HepG2 (cell line): ENCODE results near the gene BCKDHA. TPM values are rescaled to one million over a fixed set of nuclear protein-coding genes. Genes with fewer than 3 reads are reported as not detected.

Source experiments
- AGO1 ChIP-seq: fragments of 200-400 bp; formaldehyde crosslinking; IDR thresholded peaks from 2 replicates; pipeline ENCODE4 v1.6.1; 2017; ENCODE audit warnings: mild to moderate bottlenecking, low read depth, low read length, moderate library complexity; ENCODE audit not compliant: poor library complexity, severe bottlenecking
- AHR ChIP-seq: IDR thresholded peaks from 2 replicates; pipeline ENCODE4 v1.6.1; 2018; ENCODE audit warnings: missing genetic modification reagents, missing compliant biosample characterization
- FOXA3 ChIP-seq: IDR thresholded peaks from 2 replicates; pipeline ENCODE4 v1.6.1; 2016; ENCODE audit warnings: missing genetic modification reagents, missing compliant biosample characterization
- GRHL1 ChIP-seq: sonication (generic); formaldehyde crosslinking; conservative IDR thresholded peaks from 2 replicates; pipeline ENCODE4 v1.8.0; 2022; ENCODE audit warnings: missing genetic modification reagents
- HNRNPK ChIP-seq: fragments of 200-400 bp; formaldehyde crosslinking; IDR thresholded peaks from 2 replicates; pipeline ENCODE4 v1.6.1; 2018; ENCODE audit warnings: low read length, low read depth, moderate library complexity, mild to moderate bottlenecking; ENCODE audit not compliant: poor library complexity, severe bottlenecking
- SRF ChIP-seq: IDR thresholded peaks from 2 replicates; pipeline ENCODE4 v1.6.1; 2011; ENCODE audit warnings: mild to moderate bottlenecking, low read depth, low read length, moderate library complexity
- TFDP1 ChIP-seq: IDR thresholded peaks from 2 replicates; pipeline ENCODE4 v1.6.1; 2016; ENCODE audit warnings: missing compliant biosample characterization, missing genetic modification reagents, borderline replicate concordance
- UBTF ChIP-seq: sonication (generic); formaldehyde crosslinking; IDR thresholded peaks from 2 replicates; pipeline ENCODE4 v1.4.0; 2020; ENCODE audit warnings: mild to moderate bottlenecking, missing genetic modification reagents
- WIZ ChIP-seq: sonication (generic); formaldehyde crosslinking; IDR thresholded peaks from 2 replicates; pipeline ENCODE4 v1.5.1; 2020; ENCODE audit warnings: mild to moderate bottlenecking, missing genetic modification reagents
- ZNF350 ChIP-seq: sonication (generic); formaldehyde crosslinking; IDR thresholded peaks from 2 replicates; pipeline ENCODE4 v1.4.0; 2020; ENCODE audit warnings: mild to moderate bottlenecking, low read depth, missing genetic modification reagents, borderline replicate concordance
- ZNF441 ChIP-seq: sonication (generic); formaldehyde crosslinking; IDR thresholded peaks from 2 replicates; pipeline ENCODE4 v1.7.0; 2021; ENCODE audit warnings: missing genetic modification reagents, borderline replicate concordance
- ZNF558 ChIP-seq: sonication (generic); formaldehyde crosslinking; IDR thresholded peaks from 2 replicates; pipeline ENCODE4 v1.9.0; 2022; ENCODE audit warnings: mild to moderate bottlenecking, missing genetic modification reagents, borderline replicate concordance
- ZNF574 ChIP-seq: sonication (generic); formaldehyde crosslinking; IDR thresholded peaks from 2 replicates; pipeline ENCODE4 v1.4.0; 2020; ENCODE audit warnings: missing genetic modification reagents
- ZNF746 ChIP-seq: sonication (generic); formaldehyde crosslinking; IDR thresholded peaks from 2 replicates; pipeline ENCODE4 v1.8.0; 2022; ENCODE audit warnings: mild to moderate bottlenecking, missing genetic modification reagents
- polyA plus RNA-seq, 8 experiments: library from polyadenylated mRNA; depleted of rRNA in 3 of 8; stranded (reverse) in 7 of 8; unstranded in 1 of 8; fragments of >200 nt; fragmentation: Illumina TruSeq in 4 of 8; extraction: Trizol in 4 of 8; gene quantifications; 2 replicates each; pipeline versions ENCODE4 v1.2.1 to v1.2.3, GENCODE V29; 2011 to 2016; ENCODE audit warnings: low read depth in 4 of 8, missing spikeins in 1 of 8, mixed read lengths in 1 of 8; ENCODE audit not compliant: insufficient read depth in 1 of 8
- total RNA-seq, 5 experiments: library from RNA; depleted of rRNA; stranded (reverse); fragments of >200 nt; fragmentation: Illumina TruSeq; extraction: Trizol; gene quantifications; 2 replicates each; pipeline ENCODE4 v1.2.3, GENCODE V29; 2016; ENCODE audit warnings: low read depth in 1 of 5

The BCKDHA gene
- total and polyA plus RNA-seq, 2 of the 13 experiments (the other 11 are each of a cell fraction or from before 2014, with no cell fraction given) = 11.8 to 31.5 TPM

- TF ChIP-seq ZNF574 (CRISPR knock-in tag) (peak; percentile 43; the same call in 1 of the 2 replicates), ZNF746 (peak; percentile 78; the same call in 1 of the 2 replicates), GRHL1 (CRISPR knock-in tag) (no peak), ZNF441 (CRISPR knock-in tag) (peak; percentile 45; the same call in 1 of the 2 replicates), FOXA3 (peak; percentile 42; the same call in 1 of the 2 replicates), HNRNPK (peak; percentile 87), UBTF (CRISPR knock-in tag) (0 out of 2 replicates have a peak, but pooled peaks have one; percentile 18), ZNF558 (no peak), WIZ (CRISPR knock-in tag) (no peak), AHR (CRISPR knock-in tag) (no peak), ZNF350 (CRISPR knock-in tag) (peak; percentile 62; the same call in 1 of the 2 replicates), TFDP1 (CRISPR knock-in tag) (no peak; the same call in 1 of the 2 replicates), AGO1 (peak; percentile 63), SRF (no peak)
These were observed 43.9 kb upstream of the BCKDHA start, which contains the start of gene TGFB1 (continued) for GRCh38 chr19:41353466-41354342.
